Stimulated activated CD4-positive, alpha-beta T cell treated with anti-CD3 and anti-CD28 coated beads, Interleukin-2, amount 100 ng/mL, for 4 hours (primary cell): ENCODE measurements around the gene PCDHB9.

Experiments used
- DNase-seq: peaks from one replicate; pipeline ENCODE4 v3.0.0-alpha.2; 2020; ENCODE audit warnings: low read depth

Gene PCDHB9

DNA sequence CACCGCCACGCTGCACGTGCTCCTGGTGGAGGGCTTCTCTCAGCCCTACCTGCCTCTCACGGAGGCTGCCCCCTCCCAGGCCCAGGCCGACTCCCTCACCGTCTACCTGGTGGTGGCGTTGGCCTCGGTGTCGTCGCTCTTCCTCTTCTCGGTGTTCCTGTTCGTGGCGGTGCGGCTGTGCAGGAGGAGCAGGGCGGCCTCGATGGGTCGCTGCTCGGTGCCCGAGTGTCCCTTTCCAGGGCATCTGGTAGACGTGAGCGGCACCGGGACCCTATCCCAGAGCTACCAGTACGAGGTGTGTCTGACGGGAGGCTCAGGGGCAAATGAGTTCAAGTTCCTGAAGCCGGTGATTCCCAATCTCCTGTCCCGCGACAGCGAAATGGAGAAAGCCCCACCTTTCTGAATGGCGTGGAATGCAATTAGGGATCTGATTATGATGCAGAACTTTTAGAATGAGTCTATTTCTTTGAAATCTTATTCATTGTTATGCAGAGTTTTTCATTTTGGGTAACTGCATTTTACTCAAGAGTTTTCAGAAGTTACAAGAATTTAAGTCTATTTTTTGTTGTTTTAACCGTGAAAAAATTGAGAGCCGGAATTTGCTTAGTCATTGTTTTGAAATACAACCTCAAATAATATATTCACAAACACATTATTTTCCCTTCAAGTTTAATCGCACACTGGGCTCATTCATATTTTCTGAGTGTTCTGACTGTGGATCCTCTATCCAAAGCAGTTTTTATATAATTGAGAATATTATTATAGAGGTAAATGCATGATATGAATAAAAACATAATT lies 49.8 kb downstream of the PCDHB9 start:
- DNase-seq = no peak
